IMR-90 (cell line): ENCODE measurements around the gene PODNL1. TPM values are rescaled to one million over a fixed set of nuclear protein-coding genes. Genes with fewer than 3 reads are reported as not detected.

Experiments
- ATAC-seq: fragments of 200-7000 bp; cut with Tn5 transposase; 2 replicates; pipeline ENCODE4 v1.9.1; 2020; ENCODE audit warnings: low read depth, mild to moderate bottlenecking, moderate library complexity
- BruUV-seq: library from RNA; stranded (reverse); fragments of 400-500 nt; replicated peaks from 2 replicates; lab custom pipeline; 2021; lab: Mats Ljungman, UMichigan
- CTCF ChIA-PET: fragments of 300-600 bp; formaldehyde crosslinking; extraction: SDS; loops from one replicate; lab custom pipeline; 2021; ENCODE audit warnings: antibody characterized with exemption; lab: Yijun Ruan, JAX
- POLR2A ChIA-PET: fragments of 300-600 bp; sonication (Branson Sonifier 250); formaldehyde crosslinking; loops from one replicate; lab custom pipeline; 2022; ENCODE audit warnings: antibody characterized with exemption; ENCODE audit not compliant: unreplicated experiment; lab: Charles Lee
- DNase-seq: peaks from one replicate; pipeline ENCODE4 v3.0.0; 2013
- H2AFZ ChIP-seq: replicated peaks from 2 replicates; pipeline ENCODE3; 2013; ENCODE audit warnings: low read length, mild to moderate bottlenecking; ENCODE audit not compliant: poor library complexity
- H2AK5ac ChIP-seq: 2 replicates; pipeline ENCODE4 v1.6.1; 2013; ENCODE audit warnings: low read depth, low read length, inconsistent platforms
- H2AK9ac ChIP-seq: replicated peaks from 2 replicates; pipeline ENCODE3; 2013; ENCODE audit warnings: mild to moderate bottlenecking, low read depth, low read length, moderate library complexity; ENCODE audit not compliant: poor library complexity
- H2BK120ac ChIP-seq: 2 replicates; pipeline ENCODE4 v1.6.1; 2013; ENCODE audit warnings: low read depth, low read length, inconsistent platforms
- H2BK15ac ChIP-seq: 3 replicates; pipeline ENCODE4 v1.6.1; 2013; ENCODE audit warnings: low read depth, low read length, inconsistent platforms
- H2BK20ac ChIP-seq: 2 replicates; pipeline ENCODE4 v1.6.1; 2013; ENCODE audit warnings: low read depth, mild to moderate bottlenecking, inconsistent platforms, low read length, moderate library complexity
- H2BK5ac ChIP-seq: 2 replicates; pipeline ENCODE4 v1.6.1; 2013; ENCODE audit warnings: mild to moderate bottlenecking, low read depth, low read length, inconsistent platforms; ENCODE audit not compliant: poor library complexity, severe bottlenecking
- H3K14ac ChIP-seq: replicated peaks from 2 replicates; pipeline ENCODE4 v1.6.1; 2013; ENCODE audit warnings: low read depth, low read length, inconsistent platforms
- H3K18ac ChIP-seq: 2 replicates; pipeline ENCODE4 v1.6.1; 2013; ENCODE audit warnings: low read depth, low read length, control low read depth
- H3K23ac ChIP-seq: 2 replicates; pipeline ENCODE4 v1.6.1; 2013; ENCODE audit warnings: low read depth, low read length, inconsistent platforms
- H3K27ac ChIP-seq: 2 replicates; pipeline ENCODE4 v1.5.1; 2013; ENCODE audit warnings: mild to moderate bottlenecking, control low read depth, low read length; ENCODE audit not compliant: insufficient read depth
- H3K27me3 ChIP-seq: 2 replicates; pipeline ENCODE4 v1.6.1; 2013; ENCODE audit warnings: low read length; ENCODE audit not compliant: control insufficient read depth, insufficient read depth
- H3K36me3 ChIP-seq: 2 replicates; pipeline ENCODE4 v1.6.1; 2013; ENCODE audit warnings: low read length, mixed read lengths; ENCODE audit not compliant: control insufficient read depth, insufficient read depth
- H3K4ac ChIP-seq: 2 replicates; pipeline ENCODE4 v1.6.1; 2013; ENCODE audit warnings: low read depth, low read length, inconsistent platforms
- H3K4me1 ChIP-seq: 2 replicates; pipeline ENCODE4 v1.6.1; 2013; ENCODE audit warnings: low read length, mixed read lengths; ENCODE audit not compliant: control insufficient read depth, insufficient read depth
- H3K4me2 ChIP-seq: 2 replicates; pipeline ENCODE4 v1.6.1; 2013; ENCODE audit warnings: low read depth, mild to moderate bottlenecking, control low read depth, low read length, moderate library complexity
- H3K4me3 ChIP-seq: 2 replicates; pipeline ENCODE4 v1.5.1; 2013; ENCODE audit warnings: low read depth, mild to moderate bottlenecking, control low read depth, low read length, moderate library complexity; ENCODE audit not compliant: insufficient read depth
- H3K56ac ChIP-seq: 2 replicates; pipeline ENCODE4 v1.6.1; 2013; ENCODE audit warnings: low read length, inconsistent platforms; ENCODE audit not compliant: insufficient read depth; ENCODE audit errors: extremely low read depth
- H3K79me1 ChIP-seq, 2 experiments: 2 replicates each; pipeline ENCODE4 v1.6.1; 2013; ENCODE audit warnings: low read length in 2 of 2, inconsistent platforms in 1 of 2, low read depth in 1 of 2
- H3K9ac ChIP-seq: 2 replicates; pipeline ENCODE4 v1.6.1; 2013; ENCODE audit warnings: low read depth, low read length, control low read depth
- H3K9me1 ChIP-seq: 2 replicates; pipeline ENCODE4 v1.6.1; 2013; ENCODE audit warnings: low read length, inconsistent platforms; ENCODE audit not compliant: insufficient read depth
- H3K9me3 ChIP-seq: 2 replicates; pipeline ENCODE4 v1.6.1; 2013; ENCODE audit warnings: low read length; ENCODE audit not compliant: control insufficient read depth, insufficient read depth
- H4K20me1 ChIP-seq: 2 replicates; pipeline ENCODE4 v1.6.1; 2013; ENCODE audit warnings: low read length, inconsistent platforms; ENCODE audit not compliant: insufficient read depth
- H4K5ac ChIP-seq: 2 replicates; pipeline ENCODE4 v1.6.1; 2013; ENCODE audit warnings: mild to moderate bottlenecking, low read depth, low read length, control low read depth
- H4K8ac ChIP-seq, 2 experiments: 2 replicates each; pipeline ENCODE4 v1.6.1; 2013; ENCODE audit warnings: low read depth in 2 of 2, low read length in 2 of 2, control low read depth in 1 of 2, inconsistent platforms in 1 of 2
- H4K91ac ChIP-seq: 2 replicates; pipeline ENCODE4 v1.6.1; 2013; ENCODE audit warnings: low read depth, low read length, inconsistent platforms; ENCODE audit not compliant: insufficient read depth
- BHLHE40 ChIP-seq: fragments of 150-350 bp; IDR thresholded peaks from 2 replicates; pipeline ENCODE4 v1.6.1; 2016; ENCODE audit warnings: mild to moderate bottlenecking, low read depth, low read length
- CEBPB ChIP-seq: IDR thresholded peaks from 2 replicates; pipeline ENCODE4 v1.6.1; 2012; ENCODE audit warnings: low read depth, low read length, improper control_type of control experiment
- CHD1 ChIP-seq: IDR thresholded peaks from 2 replicates; pipeline ENCODE4 v1.6.1; 2012; ENCODE audit warnings: low read depth, low read length, improper control_type of control experiment
- CTCF ChIP-seq: conservative IDR thresholded peaks from 2 replicates; pipeline ENCODE4 v1.5.1; 2012; ENCODE audit warnings: mild to moderate bottlenecking, low read depth, low read length, improper control_type of control experiment
- ELK1 ChIP-seq: fragments of 150-350 bp; IDR thresholded peaks from 2 replicates; pipeline ENCODE4 v1.6.1; 2016; ENCODE audit warnings: low read depth, mild to moderate bottlenecking, low read length, moderate library complexity, borderline replicate concordance
- FOS ChIP-seq: fragments of 150-350 bp; IDR thresholded peaks from 2 replicates; pipeline ENCODE4 v1.6.1; 2016; ENCODE audit warnings: low read depth, low read length
- MAFK ChIP-seq: IDR thresholded peaks from 2 replicates; pipeline ENCODE4 v1.6.1; 2012; ENCODE audit warnings: low read depth, low read length, improper control_type of control experiment
- MAZ ChIP-seq: IDR thresholded peaks from 2 replicates; pipeline ENCODE4 v1.6.1; 2012; ENCODE audit warnings: low read depth, mild to moderate bottlenecking, low read length, improper control_type of control experiment, moderate library complexity, borderline replicate concordance
- MXI1 ChIP-seq: IDR thresholded peaks from 2 replicates; pipeline ENCODE4 v1.6.1; 2012; ENCODE audit warnings: low read depth, mild to moderate bottlenecking, low read length, moderate library complexity, borderline replicate concordance
- NFE2L2 ChIP-seq: fragments of 150-350 bp; IDR thresholded peaks from 2 replicates; pipeline ENCODE4 v1.6.1; 2016; ENCODE audit warnings: low read depth, mild to moderate bottlenecking, low read length
- POLR2A ChIP-seq: IDR thresholded peaks from 2 replicates; pipeline ENCODE4 v1.6.1; 2012; ENCODE audit warnings: mild to moderate bottlenecking, low read depth, low read length
- RAD21 ChIP-seq: IDR thresholded peaks from 2 replicates; pipeline ENCODE4 v1.6.1; 2012; ENCODE audit warnings: low read length, improper control_type of control experiment
- RCOR1 ChIP-seq: IDR thresholded peaks from 2 replicates; pipeline ENCODE4 v1.6.1; 2012; ENCODE audit warnings: mild to moderate bottlenecking, low read length, improper control_type of control experiment; ENCODE audit not compliant: insufficient replicate concordance
- RFX5 ChIP-seq: IDR thresholded peaks from 2 replicates; pipeline ENCODE4 v1.8.0; 2012; ENCODE audit warnings: low read depth, mild to moderate bottlenecking, low read length, moderate library complexity
- SMC3 ChIP-seq: fragments of 150-350 bp; IDR thresholded peaks from 2 replicates; pipeline ENCODE4 v1.6.1; 2016; ENCODE audit warnings: low read depth, mild to moderate bottlenecking, antibody characterized with exemption, low read length, moderate library complexity
- WGBS, 2 experiments: methylation state at CpG; one replicate each; pipeline versions ENCODE4 v1.1.5 to v1.1.7; 2013; ENCODE audit warnings: missing lambda C conversion rate in 2 of 2; ENCODE audit not compliant: insufficient read length in 1 of 2; ENCODE audit errors: extremely low coverage in 2 of 2; 5-methylcytosine and 5-hydroxymethylcytosine counted together
- dilution Hi-C: fragments of 300-500 bp; cut with HindIII; formaldehyde crosslinking; loops from one replicate; pipeline ENCODE4 v1.14.3; 2018; ENCODE audit warnings: low sequenced_read_pairs; ENCODE audit not compliant: unreplicated experiment
- in situ Hi-C: fragments of 300-500 bp; cut with MboI; formaldehyde crosslinking; loops from 3 replicates; pipeline ENCODE4 v1.14.3; 2019; ENCODE audit warnings: low sequenced_read_pairs, inconsistent platforms, mixed read lengths
- intact Hi-C: fragments of 100-400 bp; cut with micrococcal nuclease; formaldehyde crosslinking; loops from 2 replicates; pipeline ENCODE4 v1.10.0; 2022
- polyA plus RNA-seq, 3 experiments: library from polyadenylated mRNA; depleted of rRNA; stranded (reverse); fragments of >200 nt; gene quantifications; 2 replicates each; pipeline ENCODE4 v1.2.3, GENCODE V29; 2012; ENCODE audit warnings: low replicate concordance in 1 of 3
- total RNA-seq: library from RNA; depleted of rRNA; stranded (reverse); fragments of >200 nt; gene quantifications from 2 replicates; pipeline ENCODE4 v1.2.3, GENCODE V29; 2012
- TF ChIP-seq, protein P1 (sequence below): fragments of 150-350 bp; IDR thresholded peaks from 2 replicates; pipeline ENCODE4 v1.6.1; 2017; ENCODE audit warnings: mild to moderate bottlenecking, antibody characterized with exemption, low read length, low read depth

Gene PODNL1
- total and polyA plus RNA-seq, 2 of the 4 experiments (the other 2 are of a cell fraction): under 0.01 to 2.4 TPM

GRCh38 chr19:13982773-13983172 is 44.6 kb upstream of the PODNL1 start:
- POLR2A ChIA-PET: no interaction called here

More at GRCh38 chr19:13982773-13983172, 44.6 kb upstream of the PODNL1 start:
- Histone ChIP-seq H3K9me3 (no peaks in the 10 kb centered on the region), H2BK120ac (no peak overlapping the region), H4K5ac (no peak overlapping the region), H3K18ac (no peak overlapping the region), H3K79me1 (peaks cover 0 to 19% of the 10 kb centered on the region in 2 experiments; a peak in 1 of 4 replicates), H2BK20ac (no peak overlapping the region), H4K91ac (no peak overlapping the region), H4K20me1 (no peaks in the 10 kb centered on the region), H3K9ac (no peak overlapping the region), H2BK5ac (no peak overlapping the region), H3K56ac (no peak overlapping the region), H3K27ac (no peak overlapping the region), H3K4ac (no peak overlapping the region), H3K9me1 (peaks cover 8% of the 10 kb centered on the region; the same call in 1 of the 2 replicates), H2BK15ac (no peak overlapping the region), H2AK5ac (no peak overlapping the region), H2AK9ac (no peak overlapping the region), H3K14ac (no peak overlapping the region), H3K4me3 (no peak overlapping the region), H3K4me1 (peaks cover 10% of the 10 kb centered on the region), H2AFZ (no peak overlapping the region), H3K27me3 (no peaks in the 10 kb centered on the region), H3K4me2 (no peak overlapping the region), H4K8ac (no peak overlapping the region), H3K36me3 (peaks cover 9% of the 10 kb centered on the region; the same call in 1 of the 2 replicates), H3K23ac (no peak overlapping the region)
- DNase-seq: no peak
- in situ Hi-C loops (no loop called here), dilution Hi-C loops (no loop called here), intact Hi-C loops (no loop called here)
- ATAC-seq: no peak
- 97% methylated on average over 5 of the region's 9 CpGs; no CpG with 5 or more reads in 1 of the 2 experiments for WGBS, 2 experiments
- CTCF ChIA-PET: no interaction called here
- no peak for TF ChIP-seq CTCF
- no peak for TF ChIP-seq CEBPB
- no peak for TF ChIP-seq FOS
- TF ChIP-seq POLR2A: no peak
- TF ChIP-seq MAZ: no peak
- TF ChIP-seq RCOR1: no peak
- TF ChIP-seq ELK1: no peak
- TF ChIP-seq SMC3: no peak
- no peak for TF ChIP-seq MXI1
- no peak for TF ChIP-seq BHLHE40
- TF ChIP-seq, protein P1, sequence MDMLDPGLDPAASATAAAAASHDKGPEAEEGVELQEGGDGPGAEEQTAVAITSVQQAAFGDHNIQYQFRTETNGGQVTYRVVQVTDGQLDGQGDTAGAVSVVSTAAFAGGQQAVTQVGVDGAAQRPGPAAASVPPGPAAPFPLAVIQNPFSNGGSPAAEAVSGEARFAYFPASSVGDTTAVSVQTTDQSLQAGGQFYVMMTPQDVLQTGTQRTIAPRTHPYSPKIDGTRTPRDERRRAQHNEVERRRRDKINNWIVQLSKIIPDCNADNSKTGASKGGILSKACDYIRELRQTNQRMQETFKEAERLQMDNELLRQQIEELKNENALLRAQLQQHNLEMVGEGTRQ: no peak
- TF ChIP-seq RAD21: no peak
- no peak for TF ChIP-seq CHD1
- TF ChIP-seq NFE2L2: no peak
- TF ChIP-seq MAFK: no peak
- TF ChIP-seq RFX5: no peak
- BruUV-seq: no TSS peak
